Keratinocyte (primary cell): ENCODE data around the gene BRF1.

Experiments
- CTCF ChIP-seq, 3 experiments: IDR thresholded peaks in 1 of 3; conservative IDR thresholded peaks in 1 of 3; optimal IDR thresholded peaks in 1 of 3; 2 replicates in 2 of 3; 3 replicates in 1 of 3; pipeline versions ENCODE3 to v1.5.1; 2011; ENCODE audit warnings: low read length in 3 of 3, mild to moderate bottlenecking in 3 of 3, moderate library complexity in 2 of 3, control low read depth in 1 of 3, inconsistent platforms in 1 of 3; ENCODE audit not compliant: insufficient read depth in 2 of 3; ENCODE audit errors: extremely low read depth in 1 of 3
- EZH2 ChIP-seq: IDR thresholded peaks from one replicate; pipeline ENCODE4 v1.6.1; 2012; ENCODE audit warnings: inconsistent platforms, mild to moderate bottlenecking, low read length, moderate library complexity

DNA sequence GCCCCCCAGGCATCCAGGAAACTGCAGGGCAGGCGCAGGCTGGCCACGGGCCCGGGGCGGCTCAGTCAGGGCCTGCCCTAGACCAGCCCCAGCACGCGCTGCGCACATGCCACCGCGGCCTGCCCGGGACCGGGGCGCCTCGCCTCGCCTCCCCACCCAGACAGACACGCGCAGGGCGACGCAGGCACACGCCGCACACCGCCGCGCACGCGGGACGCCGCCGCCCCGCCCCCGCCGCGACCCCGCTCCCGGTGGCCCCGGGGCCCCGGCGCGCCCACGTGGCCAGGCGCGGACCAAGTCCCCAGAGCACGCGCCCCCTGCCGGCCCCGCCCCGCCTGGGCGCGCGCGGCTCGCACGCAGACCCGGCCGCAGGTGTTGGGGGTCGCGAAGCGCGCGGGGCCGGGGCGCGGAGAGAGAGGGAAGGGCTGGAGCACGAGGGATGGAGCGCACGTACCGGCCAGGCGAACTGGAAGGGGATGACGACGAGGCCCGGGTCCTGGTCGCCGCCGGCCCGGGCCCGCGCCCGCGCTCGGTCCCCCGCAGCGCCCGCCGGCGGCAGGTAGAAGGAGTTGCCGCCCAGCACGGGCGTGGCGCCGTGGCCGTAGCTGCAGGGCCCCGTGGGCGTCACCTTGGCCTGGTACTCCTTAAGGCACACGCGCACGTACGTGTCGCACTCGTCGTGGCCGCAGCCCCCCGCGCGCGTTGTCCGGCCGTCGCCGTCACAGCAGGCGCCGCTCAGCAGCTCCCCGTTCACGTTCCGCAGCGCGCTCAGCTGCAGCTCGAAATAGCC, 133.3 kb downstream of the BRF1 start:
- TF ChIP-seq CTCF (optimal IDR thresholded peaks at IDR 0.05 in 1 of 3, IDR thresholded peaks at IDR 0.05 in 1 of 3, conservative IDR thresholded peaks at IDR 0.05 in 1 of 3; ENCODE audit: extremely low read depth in 1 of 3, insufficient read depth in 2 of 3, low read length in 3 of 3), result no peak
- no peak for TF ChIP-seq EZH2
